HG02678 (cell line): Measurements from ENCODE around the gene UCN.
"Not testable (repeated sequence)": the region's sequence is repeated elsewhere in the genome, so short reads cannot be mapped to it uniquely, and the experiment has no call there.

Experiments used
- ATAC-seq: cut with Tn5 transposase; IDR thresholded peaks from one replicate; pipeline ENCODE4 v1.9.1; 2021; ENCODE audit warnings: mild to moderate bottlenecking, moderate library complexity; ENCODE audit not compliant: unreplicated experiment

UCN gene, protein sequence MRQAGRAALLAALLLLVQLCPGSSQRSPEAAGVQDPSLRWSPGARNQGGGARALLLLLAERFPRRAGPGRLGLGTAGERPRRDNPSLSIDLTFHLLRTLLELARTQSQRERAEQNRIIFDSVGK

DNA sequence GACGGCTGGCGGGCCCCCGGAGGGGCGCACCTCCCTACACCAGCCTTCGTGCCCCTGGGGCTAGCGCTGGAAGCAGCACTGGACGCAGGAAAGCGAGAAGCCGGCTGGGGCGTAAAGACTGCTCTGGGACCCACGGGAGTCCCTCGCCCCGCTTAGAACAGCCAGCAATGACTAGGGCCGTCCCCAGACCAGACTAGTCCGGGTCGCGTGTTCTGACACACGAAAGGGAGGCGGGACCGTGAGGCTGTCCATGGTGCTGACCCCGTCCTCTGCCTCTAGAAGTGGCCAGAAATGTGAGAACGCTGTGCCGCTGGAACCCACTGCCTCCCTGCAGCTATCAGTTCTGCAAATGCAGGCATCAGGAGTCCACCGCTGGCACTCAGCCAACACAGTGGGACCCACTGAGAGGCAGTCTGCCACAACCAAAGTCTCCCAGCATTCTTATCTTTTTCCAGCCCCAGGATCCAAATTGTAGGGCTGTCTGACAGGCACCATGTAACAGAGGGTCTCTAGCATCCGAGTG is at the start of gene UCN:
TSS of gene UCN (minus strand) at position 87 of the 523 bp plus-strand sequence. CDS start 550 bp downstream, outside the sequence.
- no peak for ATAC-seq

DNA sequence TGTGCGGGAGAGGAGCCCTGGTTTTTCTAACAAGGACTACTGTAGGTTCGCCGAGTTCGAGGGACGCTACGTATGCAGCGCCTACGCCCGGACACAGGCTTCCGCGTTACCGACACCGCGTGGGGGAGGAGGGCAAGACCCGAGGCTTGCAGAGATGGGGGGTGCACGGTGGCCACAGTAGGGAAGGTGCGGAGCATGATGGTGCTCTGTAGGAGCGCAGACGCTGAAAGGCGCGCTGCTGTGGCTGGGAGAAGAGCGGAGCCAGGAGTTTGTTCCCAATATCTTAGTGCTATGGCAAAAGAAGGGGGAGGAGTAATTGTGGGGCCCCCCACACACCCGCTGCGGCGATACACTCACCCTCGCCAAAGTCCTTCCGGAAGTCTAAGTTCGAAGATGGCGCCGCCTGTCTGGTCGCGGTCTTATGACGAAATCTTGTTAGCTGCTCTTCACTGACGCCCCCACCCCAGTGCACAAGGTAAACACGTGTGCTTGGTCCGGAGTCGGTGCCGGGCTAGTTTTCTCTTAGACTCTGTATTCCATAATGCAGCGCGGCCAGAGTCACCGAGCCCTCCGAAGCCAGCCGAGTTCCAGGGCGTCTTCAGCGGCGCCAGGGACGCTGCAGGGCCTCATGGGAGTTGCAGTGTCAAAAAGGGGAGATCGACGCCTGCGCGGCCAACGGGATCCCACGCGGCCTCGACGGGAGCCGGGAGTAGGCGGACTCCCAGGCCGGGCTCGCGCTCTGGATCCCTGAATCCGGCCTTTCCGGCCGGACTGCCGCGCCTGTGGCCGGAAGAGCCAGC is 48.3 kb upstream of the UCN start, which contains the start of gene GTF3C2:
TSS of gene GTF3C2 (minus strand) at position 383 of the 800 bp plus-strand sequence. CDS start 13,210 bp downstream, outside the sequence.
- ATAC-seq = peak; percentile 88

DNA sequence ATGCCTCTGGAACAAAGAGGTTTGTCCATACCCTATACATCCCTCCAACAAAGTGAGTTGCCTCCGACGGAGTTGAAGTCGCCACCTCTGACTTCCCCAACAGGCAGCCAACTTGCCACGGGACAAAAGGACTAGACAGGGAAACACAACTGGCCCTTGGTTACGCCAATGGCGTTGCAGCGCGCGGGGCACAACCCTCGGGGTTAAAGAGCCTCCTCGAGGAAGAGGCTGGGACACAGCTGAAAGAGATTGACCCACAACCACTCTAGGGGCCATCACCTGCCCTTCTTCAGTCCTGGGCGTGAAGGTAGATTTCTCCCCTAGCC is 47.8 kb upstream of the UCN start:
- peak; percentile 26 for ATAC-seq

DNA sequence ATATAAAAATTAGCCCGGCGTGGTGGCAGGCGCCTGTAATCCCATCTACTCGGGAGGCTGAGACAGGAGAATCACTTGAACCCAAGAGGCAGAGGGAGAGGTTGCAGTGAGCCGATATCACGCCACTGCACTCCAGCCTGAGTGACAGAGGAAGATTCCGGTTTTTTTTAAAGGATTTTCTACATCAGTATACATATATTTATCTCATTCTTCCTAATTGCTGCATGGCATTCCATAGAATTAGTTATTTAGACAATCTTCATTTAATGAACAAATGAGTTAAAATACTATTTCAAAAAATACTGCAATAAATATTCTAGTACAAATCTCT is 46.3 kb upstream of the UCN start:
- ATAC-seq = no peak

DNA sequence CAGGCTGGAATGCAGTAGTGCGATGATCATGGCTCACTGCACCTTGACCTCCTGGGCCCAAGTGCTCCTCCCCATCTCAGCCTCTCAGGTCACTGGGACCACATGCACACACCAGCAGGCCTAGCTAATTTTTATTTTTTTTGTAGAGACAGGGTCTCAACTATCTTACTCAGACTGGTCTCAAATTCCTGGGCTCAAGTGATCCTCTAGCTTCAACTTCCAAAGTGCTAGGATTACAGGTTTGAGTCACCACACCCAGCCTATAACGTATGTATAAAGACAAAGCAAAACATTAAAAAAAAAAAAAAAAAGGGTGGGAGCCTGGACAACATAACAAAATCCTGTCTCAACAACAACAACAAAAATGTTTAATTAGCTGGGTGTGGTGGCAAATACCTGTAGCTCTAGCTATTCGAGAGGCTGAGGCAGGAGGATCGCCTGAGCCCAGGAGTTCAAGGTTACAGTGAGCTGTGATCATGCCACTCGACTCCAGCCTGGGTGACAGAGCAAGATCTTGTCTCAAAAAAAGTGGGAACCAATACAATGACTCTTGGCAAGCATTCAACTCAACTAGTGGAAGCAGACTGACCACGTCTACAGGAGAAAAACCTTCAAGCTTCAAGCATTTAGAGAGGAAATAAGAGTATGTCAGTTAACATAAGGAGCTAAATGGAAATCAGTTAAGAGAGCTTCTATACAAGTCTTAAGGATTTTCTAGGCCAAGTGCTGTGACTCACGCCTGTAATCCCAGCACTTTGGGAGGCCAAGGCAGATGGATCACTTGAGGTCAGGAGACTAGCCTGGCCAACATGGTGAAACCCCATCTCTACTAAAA is 45.7 kb upstream of the UCN start:
- ATAC-seq = no peak

DNA sequence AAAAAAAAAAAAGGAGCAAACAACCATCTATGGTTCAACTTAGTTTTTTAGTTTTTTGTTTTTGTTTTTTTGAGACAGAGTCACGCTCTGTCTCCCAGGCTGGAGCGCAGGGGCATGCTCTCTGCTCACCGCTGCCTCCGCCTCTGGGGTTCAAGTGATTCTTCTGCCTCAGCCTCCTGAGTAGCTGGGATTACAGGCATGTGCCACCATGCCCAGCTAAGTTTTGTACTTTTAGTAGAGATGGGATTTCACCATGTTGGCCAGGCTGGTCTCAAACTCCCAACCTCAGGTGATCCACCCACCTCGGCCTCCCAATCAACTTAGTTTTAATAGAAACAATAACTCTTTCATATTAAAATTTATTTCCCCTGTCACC is 45.1 kb upstream of the UCN start:
- ATAC-seq = not testable (repeated sequence)

DNA sequence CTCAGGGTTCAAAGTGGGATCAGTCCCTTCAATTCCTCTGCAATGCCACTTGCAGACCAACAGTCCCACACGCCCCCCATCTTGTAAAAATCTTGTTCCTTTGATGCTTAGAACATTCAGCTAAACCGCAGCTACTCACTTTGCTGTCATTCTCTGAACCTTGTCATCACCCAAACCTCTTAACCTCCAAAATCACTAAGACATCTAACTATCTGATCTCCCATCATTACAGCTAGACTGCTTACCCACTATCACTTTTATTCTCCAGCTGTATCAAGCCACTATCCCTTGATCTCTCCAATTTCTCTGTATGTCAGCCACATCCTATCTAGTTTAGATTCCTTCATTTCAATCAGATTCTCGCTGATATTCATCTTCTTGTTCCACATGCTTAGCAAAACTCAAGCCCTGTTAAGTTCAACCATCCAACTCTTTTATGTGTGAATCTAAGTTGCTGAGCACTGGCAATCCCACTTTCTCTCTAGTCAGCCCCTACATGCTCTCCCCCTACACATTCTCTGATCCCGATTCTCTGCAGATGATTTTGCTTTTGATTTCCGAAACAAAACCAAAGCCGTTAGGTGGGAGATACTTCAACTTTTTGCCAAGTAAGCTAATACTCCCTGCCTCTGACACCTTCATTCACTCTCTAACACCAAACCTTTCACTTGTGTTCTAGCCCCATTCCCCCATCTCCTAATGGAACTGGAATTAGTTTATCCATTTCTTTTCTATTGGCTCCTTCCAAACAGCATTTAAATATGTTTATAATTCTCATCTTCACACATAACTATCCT is 43.8 kb upstream of the UCN start:
- ATAC-seq = no peak

DNA sequence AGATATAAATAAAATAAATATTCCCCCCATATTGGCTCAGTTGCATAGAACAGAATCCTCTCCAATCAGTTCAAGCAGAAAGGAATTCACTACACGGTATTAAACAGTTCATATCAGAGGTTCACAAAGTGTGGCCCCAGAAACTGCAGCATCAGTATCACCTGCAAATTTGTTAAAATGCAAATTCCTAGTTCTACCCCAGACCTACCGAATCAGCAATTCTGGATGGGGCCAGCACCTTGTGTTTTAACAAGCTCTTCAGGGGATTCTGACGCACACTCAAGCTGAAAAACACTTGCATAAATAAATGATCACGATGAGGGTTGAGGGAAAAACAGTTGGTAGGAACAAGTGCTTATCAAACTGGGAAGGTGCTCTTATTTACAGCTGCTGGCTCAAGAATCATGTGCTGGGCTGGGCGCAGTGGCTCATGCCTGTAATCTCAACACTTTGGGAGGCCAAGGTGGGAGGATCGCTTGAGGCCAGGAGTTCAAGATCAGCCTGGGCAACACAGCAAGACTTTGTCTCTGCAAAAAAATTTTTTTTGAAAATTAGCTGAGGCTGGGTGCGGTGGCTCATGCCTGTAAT is 42.0 kb upstream of the UCN start:
- ATAC-seq = no peak

DNA sequence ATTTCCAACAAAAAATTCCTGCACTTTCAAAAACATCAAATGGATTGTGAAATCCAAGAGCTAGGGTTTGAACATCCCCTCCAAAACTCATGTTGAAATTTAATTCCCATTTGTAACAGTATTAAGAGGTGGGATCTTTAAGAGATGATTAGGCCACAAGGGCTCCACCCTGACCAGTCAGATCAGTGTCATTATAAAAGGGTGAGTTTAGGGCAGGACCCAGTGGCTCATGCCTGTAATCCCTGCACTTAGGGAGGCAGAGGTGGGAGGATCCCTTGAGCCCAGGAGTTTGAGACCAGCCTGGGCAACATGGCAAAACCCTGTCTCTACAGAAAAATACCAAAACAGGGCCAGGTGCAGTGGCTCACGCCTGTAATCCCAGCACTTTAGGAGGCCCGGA is 39.4 kb upstream of the UCN start:
- no peak for ATAC-seq

DNA sequence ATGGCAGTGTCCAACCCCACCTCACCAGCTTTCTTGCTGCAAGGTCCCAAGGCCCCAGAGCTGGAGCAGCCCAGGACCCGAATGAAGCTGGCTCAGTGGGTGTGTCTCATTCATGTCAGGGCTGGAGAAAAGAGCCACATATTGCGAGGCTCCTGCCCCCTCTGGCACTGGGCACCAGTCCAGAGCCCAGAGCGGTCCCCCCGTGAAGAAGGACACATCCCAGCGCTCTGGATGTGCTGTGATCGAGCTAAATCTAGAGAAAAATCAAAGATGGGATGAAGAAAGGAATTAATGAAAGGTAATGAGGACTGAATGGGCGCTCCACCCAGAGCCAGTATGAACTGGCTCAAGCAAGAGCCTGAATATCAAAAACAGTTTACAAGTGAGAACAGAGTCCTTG is 27.9 kb upstream of the UCN start:
- ATAC-seq = no peak

DNA sequence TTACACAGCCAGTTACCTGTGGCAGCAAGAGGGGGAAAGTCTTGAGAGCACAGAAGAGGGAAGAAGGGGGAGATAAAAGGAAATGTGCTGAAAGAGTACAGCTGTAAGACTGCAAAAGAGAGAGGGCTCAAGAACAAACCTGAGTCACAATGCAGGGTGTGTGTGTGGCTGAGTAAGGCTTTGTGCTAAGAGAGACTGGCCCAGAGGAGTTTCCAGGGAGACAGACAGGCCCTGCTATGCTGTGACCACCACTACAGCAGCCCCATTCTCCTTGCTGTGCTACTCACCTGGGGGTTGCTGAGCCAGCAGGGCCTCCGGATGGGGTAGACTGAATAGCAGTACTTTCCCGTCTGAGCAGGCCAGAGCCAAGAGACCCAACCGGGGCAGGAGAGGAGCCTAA is 27.1 kb upstream of the UCN start:
- ATAC-seq = no peak

DNA sequence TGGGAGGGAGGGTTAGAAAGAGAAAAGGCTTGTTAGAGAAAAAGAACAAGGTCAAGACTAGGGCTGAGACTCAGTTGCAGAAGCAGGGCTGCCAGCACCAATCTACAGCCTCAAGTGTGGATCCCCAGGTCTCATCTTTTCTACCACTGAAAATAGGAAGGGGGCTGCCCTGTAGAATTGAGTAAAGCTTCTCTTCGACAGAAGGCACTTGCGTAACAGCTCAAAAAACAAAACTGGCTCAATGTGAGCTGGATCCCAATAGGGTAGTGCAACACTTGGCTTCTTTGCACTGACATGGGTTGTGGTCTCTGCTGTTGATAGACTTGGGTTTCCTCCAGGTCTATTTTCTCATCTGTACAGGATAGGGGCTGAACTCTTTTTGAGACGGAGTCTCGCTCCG is 16.5 kb upstream of the UCN start:
- no peak for ATAC-seq

DNA sequence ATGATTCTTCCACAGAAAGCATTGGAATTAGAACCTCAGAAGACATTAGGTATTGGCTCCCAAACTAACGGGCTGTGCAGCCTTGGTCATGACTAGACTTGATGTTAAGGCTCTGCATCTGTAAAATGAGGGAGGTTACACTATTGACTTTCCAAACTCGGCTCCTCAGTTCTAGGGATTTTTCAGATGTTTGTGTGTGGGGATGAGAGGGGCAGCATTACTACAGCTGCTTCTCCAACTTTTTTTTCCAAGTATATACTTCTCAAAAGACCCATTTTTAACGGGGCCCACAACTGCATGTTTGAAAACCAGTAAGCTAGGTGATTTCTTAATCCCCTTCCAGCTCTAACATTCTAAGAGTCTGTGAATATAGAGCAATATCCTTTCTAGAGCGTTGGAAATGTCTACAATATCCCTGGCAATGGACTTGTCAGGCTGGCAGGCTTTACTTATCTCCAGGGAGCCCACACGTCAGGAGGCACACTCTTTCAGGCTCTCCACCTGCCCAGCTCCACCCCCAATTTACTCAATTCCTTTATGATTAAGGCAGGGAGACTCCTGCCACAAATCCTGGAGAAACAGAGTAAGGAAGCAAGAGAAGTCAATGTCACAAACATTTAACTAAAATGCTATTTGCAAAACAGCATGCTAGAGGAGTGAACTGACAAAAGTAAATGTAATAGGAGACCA is 15.5 kb upstream of the UCN start:
- ATAC-seq = no peak

DNA sequence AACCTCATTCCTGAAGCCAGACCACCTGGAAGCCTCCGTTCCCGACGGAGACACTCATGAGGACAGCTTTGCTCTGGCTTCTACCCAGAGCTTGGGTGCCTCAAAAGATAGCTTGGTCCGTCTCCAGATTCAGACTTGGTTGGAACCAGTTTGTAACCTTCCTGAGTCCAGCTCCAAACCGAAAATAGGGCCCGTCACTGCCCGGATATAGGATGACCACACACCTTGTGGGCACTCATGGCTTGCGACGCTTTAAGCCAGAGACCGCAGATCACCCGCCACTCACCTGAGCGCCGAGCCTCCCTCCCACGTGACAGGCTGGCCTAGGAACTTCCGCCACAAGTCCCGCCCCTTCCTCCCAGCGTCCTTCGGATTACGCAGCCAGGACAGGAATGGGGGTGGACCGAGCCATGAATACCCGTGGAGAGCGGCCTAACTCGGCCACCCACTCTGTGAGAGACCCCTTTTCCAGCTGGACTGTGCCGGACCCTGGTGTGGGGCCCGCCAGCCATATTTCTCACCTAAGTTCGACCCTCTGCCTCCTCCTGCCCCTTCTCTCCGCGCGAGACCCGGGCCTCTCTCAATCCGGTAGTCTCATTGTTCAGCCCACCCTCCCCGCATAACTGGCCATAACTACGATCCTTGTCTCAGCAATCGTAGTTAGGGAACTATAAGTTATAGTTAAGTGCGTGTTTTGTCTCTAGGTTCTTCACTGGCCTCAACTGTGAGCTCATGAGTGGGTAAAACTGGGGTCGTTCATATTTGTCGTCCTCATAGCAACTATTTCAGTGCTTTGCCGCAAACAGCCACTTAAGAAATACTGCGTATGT is 14.7 kb upstream of the UCN start, which contains the start of gene MPV17:
TSS of gene MPV17 (minus strand) at position 332 of the 830 bp plus-strand sequence. CDS start 580 bp downstream, outside the sequence.
- ATAC-seq = peak; percentile 95

DNA sequence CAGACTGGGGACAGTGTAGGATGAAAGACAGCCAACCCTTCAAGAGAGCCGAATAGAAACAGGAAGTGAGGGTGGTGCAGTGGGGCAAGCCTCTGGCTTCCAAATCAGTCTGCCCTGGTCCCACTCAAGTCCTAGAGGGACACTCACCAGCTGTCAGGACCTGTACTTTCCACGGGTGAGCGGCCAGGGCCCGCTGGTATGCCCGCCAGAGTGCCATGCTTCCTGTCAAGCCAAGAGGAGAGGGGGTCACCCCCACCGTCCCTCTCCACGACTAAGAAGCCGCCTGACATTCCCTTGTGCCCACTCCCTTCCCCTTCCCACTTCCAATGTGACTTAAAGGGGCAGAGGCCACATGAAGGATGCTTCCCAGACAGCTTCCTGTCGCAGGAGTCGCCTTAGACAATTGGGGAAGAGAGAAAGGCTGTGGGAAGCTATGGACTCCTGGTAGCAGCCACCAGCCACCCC is 14.1 kb upstream of the UCN start:
- no peak for ATAC-seq

DNA sequence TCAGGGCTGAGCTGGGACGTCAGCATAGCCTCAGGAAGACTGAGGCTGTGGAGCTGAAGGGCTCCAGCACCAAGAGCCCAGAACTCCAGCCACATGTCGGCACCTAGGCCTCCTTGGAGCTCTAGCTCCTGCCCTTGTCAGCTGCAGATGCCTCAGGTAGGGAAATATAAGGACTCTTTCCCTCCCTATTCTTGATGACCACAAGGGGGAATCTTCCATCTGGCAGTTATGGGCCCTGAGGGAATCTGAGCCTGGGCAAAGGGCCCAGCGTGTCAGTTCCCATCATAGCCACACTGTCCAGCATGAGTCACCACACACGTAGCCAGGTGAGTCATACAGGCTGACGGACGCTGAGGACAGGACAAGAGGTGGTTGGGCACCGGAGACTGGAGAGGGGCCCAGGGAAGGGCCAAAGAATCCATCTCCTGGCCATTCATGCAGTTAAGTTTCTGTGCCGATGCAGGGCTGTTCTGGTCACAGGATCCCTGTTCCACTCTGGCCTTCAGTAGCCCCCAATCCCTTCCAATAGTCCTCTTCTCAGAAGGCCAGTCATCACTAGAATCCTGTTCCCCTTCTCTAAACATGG is 12.8 kb upstream of the UCN start:
- ATAC-seq = no peak

DNA sequence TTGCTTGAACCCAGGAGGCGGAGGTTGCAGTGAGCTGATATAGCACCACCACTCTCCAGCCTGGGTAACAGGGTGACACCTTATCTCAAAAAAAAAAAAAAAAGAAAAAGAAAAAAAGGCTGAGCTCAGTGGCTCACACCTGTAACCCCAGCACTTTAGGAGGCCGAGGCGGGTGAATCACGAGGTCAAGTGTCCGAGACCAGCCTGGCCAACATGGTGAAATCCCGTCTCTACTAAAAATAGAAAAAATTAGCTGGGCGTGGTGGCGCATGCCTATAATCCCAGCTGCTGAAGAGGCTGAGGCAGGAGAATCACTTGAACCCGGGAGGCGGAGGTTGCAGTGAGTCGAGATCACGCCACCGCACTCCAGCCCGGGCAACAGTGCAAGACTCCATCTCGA is 11.6 kb upstream of the UCN start:
- ATAC-seq = not testable (repeated sequence)

DNA sequence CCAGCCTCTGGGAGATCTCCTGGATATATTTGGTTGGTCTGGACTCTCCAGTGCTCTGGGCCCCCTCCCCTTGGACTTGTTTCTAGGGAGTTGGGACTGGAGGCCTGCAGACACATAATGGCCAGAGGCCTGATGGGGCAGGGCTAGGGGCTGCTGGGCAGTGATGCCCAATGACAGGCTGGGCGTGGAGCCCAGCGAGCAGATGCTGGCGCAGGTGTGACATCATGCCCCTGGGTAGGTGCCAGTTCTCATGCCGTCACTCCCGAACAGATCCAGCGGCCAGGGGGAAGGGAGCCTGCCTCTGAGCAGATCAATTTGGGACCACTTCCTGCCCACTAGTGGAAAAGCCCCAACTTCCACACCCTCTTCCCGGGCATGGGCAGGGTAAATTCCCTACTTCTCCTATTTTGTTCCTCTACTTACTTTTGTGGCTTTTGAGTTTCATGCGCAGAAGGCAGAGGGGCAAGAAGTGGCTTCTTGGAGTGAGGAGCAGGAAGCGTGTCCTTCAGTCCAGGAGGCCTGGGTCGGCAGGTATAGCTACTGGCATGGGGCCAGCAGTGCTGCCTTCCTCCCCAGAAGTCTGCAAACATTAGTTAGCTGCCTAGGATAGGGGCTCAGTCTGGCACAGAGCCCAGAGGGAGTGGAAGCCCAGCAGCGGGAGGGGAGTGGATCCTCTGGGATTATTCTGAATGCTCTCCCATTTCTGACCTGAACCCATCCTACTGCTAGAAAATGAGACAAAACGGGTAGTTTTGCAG is 8.6 kb upstream of the UCN start:
- no peak for ATAC-seq
